ENCODE data around the gene TLK2.
"Not testable (repeated sequence)": the region's sequence is repeated elsewhere in the genome, so short reads cannot be mapped to it uniquely, and the experiment has no call there.

TLK2 gene

DNA sequence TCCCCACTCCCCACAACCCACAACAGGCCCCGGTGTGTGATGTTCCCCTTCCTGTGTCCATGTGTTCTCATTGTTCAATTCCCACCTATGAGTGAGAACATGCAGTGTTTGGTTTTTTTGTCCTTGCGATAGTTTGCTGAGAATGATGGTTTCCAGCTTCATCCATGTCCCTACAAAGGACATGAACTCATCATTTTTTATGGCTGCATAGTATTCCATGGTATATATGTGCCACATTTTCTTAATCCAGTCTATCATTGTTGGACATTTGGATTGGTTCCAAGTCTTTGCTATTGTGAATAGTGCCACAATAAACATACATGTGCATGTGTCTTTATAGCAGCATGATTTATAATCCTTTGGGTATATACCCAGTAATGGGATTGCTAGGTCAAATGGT is 82.3 kb downstream of the TLK2 start:
- DNase-seq (ENCODE audit: low read depth), result not testable (repeated sequence)

DNA sequence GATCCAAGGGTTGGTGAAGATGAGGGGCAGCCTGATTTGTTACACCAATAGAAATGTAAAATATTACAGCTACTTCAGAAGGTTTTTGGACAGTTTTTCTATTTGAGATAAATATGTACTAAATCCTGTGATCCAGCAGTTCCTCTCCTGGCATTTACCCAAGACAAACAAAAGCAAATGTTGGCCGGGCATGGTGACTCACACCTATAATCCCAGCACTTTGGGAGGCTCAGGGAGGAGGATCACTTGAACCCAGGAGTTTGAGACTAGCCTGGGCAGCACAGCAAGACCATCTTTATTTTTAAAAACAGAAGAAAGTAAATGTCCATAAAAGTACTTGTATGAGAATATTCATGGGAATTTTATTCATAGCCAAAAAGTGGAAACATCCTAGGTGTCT is 84.0 kb downstream of the TLK2 start:
- no peak for DNase-seq (ENCODE audit: low read depth)

DNA sequence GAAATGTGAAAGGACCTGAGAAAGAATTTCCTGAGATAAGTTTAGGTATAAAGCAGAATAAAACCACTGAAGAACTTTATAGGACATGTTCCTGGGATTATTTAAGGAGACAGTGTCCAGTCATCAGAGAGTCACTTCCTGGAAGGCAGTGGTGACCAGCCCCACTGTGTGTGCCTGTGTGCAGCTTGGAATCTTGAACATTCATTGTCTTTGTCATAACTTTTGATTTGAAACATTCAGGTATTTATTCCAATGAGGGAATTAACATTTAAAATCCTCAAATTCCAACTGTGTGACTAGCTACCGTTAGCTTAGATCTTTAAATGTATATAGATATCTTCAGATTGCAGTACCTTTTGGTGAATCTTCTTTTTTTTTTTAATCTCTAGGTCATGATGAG is 87.2 kb downstream of the TLK2 start:
- DNase-seq (ENCODE audit: low read depth), result no peak

DNA sequence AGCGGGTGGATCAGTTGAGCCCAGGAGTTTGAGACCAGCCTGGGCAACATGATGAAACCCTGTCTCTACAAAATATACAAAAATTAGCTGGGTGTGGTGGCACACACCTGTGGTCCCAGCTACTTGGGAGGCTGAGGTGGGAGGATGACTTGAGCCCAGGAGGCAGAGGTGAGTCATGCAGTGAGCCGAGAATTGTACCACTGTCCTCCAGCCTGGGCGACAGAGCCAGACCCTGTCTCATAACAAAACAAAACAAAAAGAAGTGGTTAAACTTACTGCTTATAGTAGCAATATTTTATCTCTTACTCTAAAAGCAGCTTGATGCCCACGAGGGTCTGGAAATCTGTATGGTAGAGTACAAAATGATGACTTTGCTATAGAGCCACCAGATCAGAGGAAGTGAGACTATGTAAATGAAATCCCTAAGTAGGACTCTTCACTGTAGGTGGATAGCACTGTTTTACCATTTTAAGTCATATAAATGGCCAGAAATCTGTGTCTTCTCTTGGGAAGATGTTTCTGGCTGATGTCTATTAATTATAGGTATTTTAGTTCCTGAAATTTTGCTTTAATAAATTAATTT is 88.5 kb downstream of the TLK2 start:
- DNase-seq (ENCODE audit: low read depth), result no peak

DNA sequence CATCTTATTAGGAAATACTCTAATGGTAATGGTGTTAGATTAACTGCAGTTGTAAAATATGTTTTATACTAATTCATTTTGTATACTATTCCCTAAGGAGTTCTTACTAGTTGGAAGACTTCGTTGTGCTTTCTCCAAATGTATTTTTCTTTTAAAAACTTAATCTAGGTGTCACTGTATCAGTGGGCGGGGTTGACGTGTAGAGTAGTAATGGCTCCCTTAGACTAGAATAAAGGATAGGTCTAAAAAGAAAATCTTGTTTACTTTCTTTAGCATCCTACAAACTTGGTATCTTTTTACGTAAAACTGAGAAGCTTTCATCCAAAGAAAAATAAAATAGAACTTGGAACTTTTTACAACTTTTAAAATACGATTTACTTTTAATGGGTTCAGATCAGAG is 93.9 kb downstream of the TLK2 start:
- no peak for DNase-seq (ENCODE audit: low read depth)

DNA sequence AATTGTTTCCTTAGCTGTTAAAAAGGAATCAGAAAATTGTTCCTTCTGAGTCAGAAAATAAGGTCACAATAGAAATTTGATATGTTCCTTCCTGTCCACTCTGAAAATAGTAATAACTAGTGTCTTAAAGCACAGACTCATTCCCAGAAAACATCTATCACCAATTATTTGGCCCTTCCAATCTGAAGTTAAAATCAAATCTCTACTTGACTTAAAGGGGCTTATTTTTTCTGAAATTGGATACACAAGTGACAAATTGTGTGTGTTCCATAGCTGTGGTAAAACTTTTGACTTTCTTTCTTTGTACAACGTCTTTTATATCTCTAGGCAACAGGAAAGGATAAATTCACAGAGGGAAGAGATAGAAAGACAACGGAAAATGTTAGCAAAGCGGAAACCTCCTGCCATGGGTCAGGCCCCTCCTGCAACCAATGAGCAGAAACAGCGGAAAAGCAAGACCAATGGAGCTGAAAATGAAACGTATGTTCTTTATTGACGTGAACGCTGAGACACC is 94.3 kb downstream of the TLK2 start:
- DNase-seq (ENCODE audit: low read depth), result no peak

DNA sequence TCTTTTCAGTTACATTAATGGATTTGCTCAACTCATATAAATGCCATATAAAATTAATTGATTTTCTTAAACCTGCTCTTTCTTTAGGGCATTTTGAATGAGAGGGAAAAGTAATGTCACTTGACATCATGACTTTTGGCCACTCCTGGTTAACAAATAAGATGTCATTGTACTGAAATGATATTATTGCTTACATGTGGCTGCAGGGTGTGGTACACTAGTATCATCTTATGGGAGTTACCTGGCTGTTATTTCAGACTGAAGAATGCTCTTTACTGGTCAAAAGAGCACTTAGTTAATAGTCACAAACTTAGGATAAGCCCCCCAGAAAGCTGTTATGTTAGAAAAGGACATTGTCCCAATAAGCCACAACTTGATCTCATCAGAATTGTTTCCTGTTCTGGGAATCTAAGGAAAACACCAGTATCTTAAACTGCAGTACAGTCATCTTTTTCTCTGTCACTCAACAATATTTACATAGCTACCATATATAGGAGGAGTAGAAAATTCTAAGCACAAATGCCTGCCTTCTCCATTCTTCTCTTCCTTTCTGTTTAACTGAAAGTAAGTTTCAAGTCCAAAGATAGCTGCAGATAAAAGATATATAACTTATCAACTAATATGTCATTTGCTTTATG is 95.0 kb downstream of the TLK2 start:
- DNase-seq (ENCODE audit: low read depth), result no peak

DNA sequence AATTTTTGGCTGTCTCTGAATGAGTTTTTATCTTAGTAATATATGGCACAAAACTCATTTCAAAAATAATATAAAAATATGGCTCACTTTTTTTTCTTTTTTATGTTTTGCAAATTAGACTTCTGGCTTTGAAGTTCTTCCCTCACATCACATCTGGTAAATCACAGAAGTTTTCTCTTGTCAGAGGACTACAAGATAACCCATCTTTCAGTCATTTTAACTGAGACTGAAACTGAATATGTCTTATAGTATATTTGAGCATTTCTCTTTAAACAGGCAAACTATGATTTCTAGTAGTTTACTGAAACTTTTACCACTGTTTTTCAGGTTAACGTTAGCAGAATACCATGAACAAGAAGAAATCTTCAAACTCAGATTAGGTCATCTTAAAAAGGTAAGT is 97.8 kb downstream of the TLK2 start:
- DNase-seq (ENCODE audit: low read depth), result no peak

DNA sequence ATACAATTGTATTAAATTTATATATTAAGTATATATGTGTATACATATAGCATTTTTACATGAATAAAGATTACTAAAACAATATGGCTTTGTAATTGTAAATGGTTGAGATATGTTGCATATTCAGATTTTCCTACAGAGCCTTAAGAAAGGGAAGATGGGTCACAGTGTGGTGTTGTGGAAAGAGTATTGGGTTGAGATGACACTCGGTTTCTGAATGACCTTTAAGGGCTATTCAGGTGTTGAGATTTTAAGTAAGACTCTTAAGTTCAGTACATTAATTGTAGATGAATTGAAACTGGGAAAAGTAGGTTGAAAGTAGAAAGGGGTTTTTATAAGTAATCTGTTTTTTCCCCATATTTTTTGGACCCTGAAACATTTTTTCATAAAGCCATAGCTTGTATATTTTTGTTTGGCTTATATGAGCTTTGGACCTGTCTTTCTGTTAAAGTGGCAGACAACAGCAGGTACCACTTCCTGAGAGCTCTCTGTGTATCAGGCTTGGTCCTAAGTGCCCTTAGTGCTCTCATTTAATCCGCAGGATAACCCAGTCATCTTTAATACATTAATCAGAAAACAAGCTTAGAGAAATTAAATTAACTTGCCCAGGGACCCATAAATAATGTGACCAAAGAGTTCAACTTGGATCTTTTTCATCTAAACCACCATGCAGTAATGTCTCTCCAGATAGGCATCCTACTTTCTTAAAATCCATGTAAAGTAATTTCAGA is 100.3 kb downstream of the TLK2 start:
- DNase-seq (ENCODE audit: low read depth), result no peak

DNA sequence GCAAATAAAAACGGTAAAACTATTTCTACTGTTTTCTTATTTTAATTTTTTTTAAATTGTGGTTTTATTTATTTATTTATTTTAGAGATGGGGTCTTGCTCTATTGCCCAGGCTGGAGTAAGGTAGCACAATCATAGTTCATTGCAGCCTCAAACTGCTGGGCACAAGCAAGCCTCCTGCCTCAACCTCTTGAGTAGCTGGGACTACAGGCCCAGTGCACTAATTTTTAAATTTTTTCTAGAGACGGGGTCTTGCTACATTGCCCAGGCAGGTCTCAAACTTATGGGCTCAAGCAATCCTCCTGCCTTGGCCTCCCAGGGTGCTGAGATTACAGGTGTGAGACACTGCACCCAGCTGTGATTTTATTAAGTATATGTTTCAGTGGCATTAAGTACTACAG is 102.3 kb downstream of the TLK2 start:
- no peak for DNase-seq (ENCODE audit: low read depth)

DNA sequence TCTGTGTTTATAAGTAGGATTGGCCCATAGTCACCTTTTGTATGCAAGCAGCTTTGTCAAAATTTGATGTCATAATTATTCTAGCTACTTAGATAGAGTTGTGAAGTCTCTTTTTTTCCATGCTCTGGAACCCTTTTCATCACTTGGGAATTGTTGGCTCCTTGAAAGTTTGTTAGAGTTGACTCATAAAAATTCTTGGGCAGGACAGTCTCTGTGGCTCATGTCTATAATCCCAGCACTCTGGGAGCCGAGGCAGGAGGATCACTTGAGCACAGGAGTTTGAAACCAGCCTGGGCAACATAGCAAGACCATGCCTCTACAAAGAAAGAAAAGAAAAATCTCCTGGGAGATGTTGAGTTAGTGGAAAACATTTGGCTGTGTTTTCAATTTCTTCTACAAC is 103.1 kb downstream of the TLK2 start:
- no peak for DNase-seq (ENCODE audit: low read depth)

DNA sequence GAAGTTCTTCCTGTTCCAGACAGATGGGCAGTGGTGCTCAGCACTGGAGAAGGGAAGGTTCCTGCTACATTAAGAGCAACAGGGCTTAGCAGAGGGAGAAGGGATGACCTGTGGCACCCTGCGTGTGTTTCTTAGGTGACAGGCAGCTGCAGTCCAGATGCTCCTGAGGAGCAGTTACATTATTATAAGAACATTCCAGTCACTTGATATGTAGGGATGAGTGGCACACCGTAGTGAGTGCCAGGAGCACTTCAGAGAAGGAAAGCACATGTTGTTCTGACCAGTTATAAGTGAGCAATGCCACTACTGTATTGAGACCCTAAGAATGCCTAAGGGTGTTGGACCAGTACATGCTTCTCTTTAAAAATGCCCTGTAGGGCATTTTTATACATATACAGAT is 108.9 kb downstream of the TLK2 start:
- no peak for DNase-seq (ENCODE audit: low read depth)

DNA sequence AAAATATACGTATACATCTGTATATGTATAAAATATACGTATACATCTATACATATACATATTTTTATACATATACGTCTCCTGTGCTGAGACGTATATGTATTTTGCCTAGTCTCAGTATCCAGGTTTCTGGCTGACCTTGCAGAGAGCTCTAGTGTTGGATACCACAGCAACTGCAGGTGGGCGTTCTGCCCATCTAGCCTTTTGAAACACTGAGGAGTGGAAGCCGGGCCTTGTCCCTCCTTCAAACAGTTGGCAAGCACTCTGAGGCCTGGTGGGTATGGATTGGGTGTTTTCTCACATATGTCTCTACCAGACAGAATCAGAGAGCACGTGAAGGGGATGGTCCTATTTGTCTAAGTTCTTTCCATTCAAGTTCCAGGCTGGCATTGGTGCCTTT is 109.5 kb downstream of the TLK2 start:
- DNase-seq (ENCODE audit: low read depth), result no peak

DNA sequence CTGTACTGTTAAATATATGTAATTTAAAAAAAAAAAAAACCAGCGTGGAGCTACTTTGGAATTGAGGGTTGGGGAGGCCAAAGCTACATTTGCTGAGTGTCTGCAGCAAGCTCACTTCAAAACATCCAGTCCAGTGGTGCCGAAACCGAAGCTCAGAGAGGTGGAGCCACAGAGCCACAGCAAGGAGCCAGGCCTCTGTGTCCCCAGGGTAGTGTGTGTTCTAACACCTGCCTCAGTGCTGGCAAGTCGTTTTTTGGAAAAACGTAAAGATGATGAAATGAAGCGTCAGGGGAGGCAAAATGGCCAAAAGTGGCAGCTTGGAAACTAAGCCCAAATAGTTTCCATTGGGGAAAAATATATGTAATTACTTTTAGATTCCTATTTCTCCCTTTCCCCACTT is 112.7 kb downstream of the TLK2 start:
- DNase-seq (ENCODE audit: low read depth), result no peak

DNA sequence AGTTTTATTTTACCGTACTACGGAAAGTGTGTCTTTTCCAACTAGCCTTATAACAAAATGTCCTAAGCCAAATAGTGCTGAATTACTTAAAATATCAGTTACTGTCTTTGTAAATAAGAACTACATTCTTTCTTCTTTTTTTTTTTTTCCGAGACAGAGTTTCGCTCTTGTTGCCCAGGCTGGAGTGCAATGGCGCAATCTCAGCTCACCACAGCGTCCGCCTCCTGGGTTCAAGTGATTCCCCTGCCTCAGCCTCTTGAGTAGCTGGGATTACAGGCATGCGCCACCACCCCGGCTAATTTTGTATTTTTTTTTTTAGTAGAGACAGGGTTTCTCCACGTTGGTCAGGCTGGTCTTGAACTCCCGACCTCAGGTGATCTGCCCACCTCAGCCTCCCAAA is 113.2 kb downstream of the TLK2 start:
- not testable (repeated sequence) for DNase-seq (ENCODE audit: low read depth)

DNA sequence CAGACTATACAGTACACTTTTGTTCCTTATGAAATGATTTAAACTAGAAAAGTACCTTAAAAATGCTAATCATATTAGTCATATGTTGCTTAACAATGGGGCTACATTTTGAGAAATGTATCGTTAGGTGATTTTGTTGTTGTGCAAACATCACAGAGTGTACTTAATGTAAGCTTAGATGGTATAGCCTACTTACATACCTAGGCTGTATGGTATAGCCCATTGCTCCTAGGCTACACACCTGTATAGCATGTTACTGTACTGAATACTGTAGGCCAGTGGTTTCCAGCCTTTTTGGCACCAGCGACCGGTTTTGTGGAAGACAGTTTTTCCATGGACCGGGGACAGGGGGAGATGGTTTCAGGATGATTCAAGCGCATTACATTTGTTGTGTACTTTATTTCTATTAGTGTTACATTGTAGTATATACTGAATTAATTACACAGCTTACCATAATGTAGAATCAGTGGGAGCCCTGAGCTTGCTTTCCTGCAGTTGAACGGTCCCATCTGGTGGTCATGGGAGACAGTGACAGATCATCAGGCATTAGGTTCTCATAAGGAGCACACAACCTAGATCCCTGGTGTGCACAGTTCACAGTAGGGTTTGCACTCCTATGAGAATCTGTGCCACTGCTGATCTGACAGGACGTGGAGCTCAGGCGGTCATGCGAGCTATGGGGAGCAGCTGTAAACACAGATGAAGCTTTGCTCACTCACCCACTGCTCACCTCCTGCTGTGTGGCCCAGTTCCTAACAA is 113.9 kb downstream of the TLK2 start:
- no peak for DNase-seq (ENCODE audit: low read depth)

DNA sequence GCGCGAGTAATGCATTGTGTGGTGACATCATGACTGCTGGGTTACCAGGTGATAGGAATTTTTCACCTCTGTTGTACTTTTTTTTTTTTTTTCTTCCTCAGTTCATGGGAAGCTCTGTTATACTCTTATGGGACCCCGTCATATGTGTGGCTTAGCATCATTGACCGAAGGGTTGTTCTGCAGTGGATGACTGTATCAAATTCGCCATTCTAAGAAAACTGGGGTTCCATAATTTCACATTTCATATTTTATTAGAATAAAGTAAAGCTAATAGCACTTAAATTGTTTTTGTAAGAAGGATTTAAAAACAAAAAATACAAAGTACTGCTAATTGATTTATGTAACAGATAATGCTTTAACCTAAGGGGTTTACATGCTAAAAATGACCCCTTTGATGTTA is 116.9 kb downstream of the TLK2 start:
- no peak for DNase-seq (ENCODE audit: low read depth)

DNA sequence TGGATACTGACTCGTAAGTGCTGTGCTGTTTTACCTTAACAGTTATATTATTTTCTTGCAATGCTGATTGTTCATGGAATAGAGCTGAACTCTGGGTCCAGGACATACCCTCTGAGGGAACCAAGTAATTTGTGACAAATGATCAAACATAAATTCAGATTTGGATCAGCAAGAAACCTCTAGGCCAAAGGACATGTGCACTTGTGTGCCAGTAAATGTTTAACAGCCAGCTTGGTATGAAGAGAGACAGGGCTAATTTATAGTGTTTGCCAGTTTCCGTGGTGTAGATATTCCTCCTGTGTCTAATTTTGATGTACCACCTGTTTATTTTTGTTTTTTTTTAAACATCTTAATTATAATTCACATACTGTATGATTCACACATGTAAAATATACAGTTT is 118.0 kb downstream of the TLK2 start:
- no peak for DNase-seq (ENCODE audit: low read depth)

DNA sequence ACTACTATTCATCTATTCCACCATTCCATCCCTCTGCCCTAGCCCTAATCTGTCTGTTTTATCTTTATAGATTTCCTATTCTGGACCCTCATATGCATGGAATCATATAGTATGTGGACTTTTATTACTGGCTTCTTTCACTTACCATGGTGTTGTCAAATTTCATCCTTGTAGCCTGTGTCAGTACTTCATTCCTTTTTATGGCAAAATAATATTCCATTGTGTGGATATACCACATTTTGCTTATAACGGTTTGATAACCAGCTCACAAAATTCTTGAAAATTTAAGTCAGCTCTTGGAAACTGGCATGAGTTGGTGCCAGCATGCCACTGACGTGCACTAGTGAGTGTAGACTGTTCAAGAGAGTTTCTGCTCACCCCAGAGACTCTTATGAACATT is 118.5 kb downstream of the TLK2 start:
- no peak for DNase-seq (ENCODE audit: low read depth)

DNA sequence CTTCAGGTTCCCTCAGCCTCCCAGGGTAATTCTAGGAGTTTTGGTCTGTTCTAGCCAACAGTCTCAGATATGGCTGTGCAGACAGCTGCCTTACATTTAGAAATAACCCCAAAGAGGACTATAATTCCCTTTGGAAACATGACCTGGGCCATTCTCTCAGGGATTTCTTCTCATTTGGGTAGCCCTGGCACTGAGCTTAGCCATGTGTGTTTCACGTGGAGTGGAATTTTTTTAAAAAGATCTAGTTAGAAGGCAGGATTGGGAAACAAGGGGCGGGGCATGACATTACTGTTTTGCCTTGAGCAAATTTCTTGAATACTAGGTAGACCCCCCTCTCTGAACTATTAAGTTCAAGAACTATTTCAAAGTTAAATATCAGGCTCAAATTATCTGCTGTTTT is 119.3 kb downstream of the TLK2 start:
- no peak for DNase-seq (ENCODE audit: low read depth)

DNA sequence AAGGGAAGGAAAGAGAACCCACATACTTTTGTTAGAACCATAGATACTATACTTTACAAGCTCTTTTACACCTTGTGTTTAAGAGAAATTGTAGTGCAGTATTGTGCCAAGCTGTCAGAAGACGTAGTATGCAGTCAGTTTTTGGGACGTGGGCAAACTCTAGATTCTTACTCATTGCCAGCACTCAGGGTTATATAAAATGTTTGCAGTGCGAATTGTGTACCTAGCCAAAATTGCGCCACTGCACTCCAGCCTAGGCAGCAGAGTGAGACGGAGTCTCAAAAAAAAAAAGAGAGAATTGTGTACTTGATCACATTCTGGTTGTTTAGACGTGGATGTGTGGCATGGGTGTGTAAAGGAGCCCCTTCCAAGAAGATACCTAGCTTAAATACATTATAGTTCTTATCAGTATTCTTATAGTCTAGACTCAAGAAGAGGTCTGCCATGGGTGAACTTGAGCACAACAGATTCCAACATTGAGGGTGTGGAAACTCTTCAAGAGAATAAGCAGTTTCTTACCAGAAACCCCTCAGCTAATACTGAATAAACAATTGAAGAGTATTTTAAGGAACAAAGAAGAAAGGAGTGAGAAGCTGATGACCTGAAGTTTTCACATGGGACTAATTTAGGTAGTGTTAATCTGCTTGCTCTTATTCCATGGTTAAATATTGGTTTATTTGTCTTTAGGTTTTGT is 121.5 kb downstream of the TLK2 start:
- no peak for DNase-seq (ENCODE audit: low read depth)

DNA sequence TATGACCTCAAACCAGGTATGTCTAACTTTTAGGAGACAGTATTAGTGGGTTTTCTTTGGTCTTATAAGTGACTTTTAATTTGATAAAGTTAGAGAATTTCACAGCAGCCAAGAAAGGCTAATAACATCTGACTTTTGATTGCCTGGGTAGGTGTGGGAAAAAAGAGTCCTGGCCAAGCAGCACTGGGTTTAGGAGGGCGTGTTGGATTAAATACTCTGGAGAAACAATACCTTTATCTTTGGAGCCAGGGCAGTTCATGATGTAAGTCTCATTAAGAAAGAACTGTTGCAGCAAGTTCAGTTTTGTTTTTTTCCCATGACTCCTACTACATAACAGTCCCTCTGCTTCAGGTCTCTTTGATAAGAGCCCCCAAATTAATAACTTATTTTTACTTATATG is 122.2 kb downstream of the TLK2 start:
- DNase-seq (ENCODE audit: low read depth), result no peak

Measured in activated T-helper 1 cell treated with Interleukin-2 at 50 U/mL for 16 hours (primary cell).